Prostate gland (tissue), 2 donors: Measurements from ENCODE around the gene ELOA.

Experiments used
- CTCF ChIP-seq, 4 experiments: fragments of 200-600 bp in 2 of 4; fragments of 450-650 bp in 2 of 4; sonication (generic) in 2 of 4; IDR thresholded peaks; 1 replicate in 3 of 4; 2 replicates in 1 of 4; pipeline ENCODE4 v1.5.1; 2016 to 2019; ENCODE audit warnings: antibody characterized with exemption in 4 of 4, mild to moderate bottlenecking in 2 of 4, moderate library complexity in 2 of 4
- POLR2A ChIP-seq: fragments of 450-650 bp; IDR thresholded peaks from one replicate; pipeline ENCODE4 v1.6.1; 2016; ENCODE audit warnings: antibody characterized with exemption, mild to moderate bottlenecking

GRCh38 chr1:23722652-23723051, 20.6 kb upstream of the ELOA start:
- TF ChIP-seq CTCF (IDR thresholded peaks at IDR 0.05) (no peak), POLR2A (no peak)
